ENCODE measurements around the gene YY1. TPM values are rescaled to one million over a fixed set of nuclear protein-coding genes. Genes with fewer than 3 reads are reported as not detected.
"Not testable (repeated sequence)": the region's sequence is repeated elsewhere in the genome, so short reads cannot be mapped to it uniquely, and the experiment has no call there.

YY1 gene
- total RNA-seq, 1 donor from 2014 or later = 48.1 TPM

- ATAC-seq (ENCODE audit: poor library complexity) = no peak
- intact Hi-C loops (cut with DNase I) = no loop called here
- DNase-seq = no peak
These were observed 40.2 kb downstream of the YY1 start for GRCh38 chr14:100279133-100279532.

- ATAC-seq (ENCODE audit: poor library complexity) (no peak), DNase-seq (no peak)
- intact Hi-C loops (cut with DNase I) = no loop called here
These were observed 40.6 kb downstream of the YY1 start for GRCh38 chr14:100279563-100279962.

- intact Hi-C loops (cut with DNase I) = loop anchor here (10.0 kb wide), 1 partner anchor 93 kb away; the partner anchor contains the start of gene WDR25
These were observed 42.5 kb downstream of the YY1 start for GRCh38 chr14:100281286-100282082.

GRCh38 chr14:100282083-100282350, 43.1 kb downstream of the YY1 start:
- ATAC-seq (ENCODE audit: poor library complexity) = no peak
- no peak for DNase-seq
- intact Hi-C loops (cut with DNase I) = loop anchor here (10.0 kb wide), 1 partner anchor 93 kb away; the partner anchor contains the start of gene WDR25

More at GRCh38 chr14:100281286-100282082, 42.5 kb downstream of the YY1 start:
- no peak for DNase-seq
- ATAC-seq (ENCODE audit: poor library complexity) = no peak

- DNase-seq = no peak
- intact Hi-C loops (cut with DNase I) = loop anchor here (10.0 kb wide), 1 partner anchor 92 kb away; the partner anchor contains the start of gene WDR25
- ATAC-seq (ENCODE audit: poor library complexity) = no peak
These were observed 43.9 kb downstream of the YY1 start for GRCh38 chr14:100282766-100283419.

GRCh38 chr14:100283436-100283835, 44.5 kb downstream of the YY1 start:
- intact Hi-C loops (cut with DNase I) = loop anchor here (10.0 kb wide), 1 partner anchor 91 kb away; the partner anchor contains the start of gene WDR25
- ATAC-seq (ENCODE audit: poor library complexity); DNase-seq: not testable (repeated sequence)

- intact Hi-C loops (cut with DNase I) = loop anchor here (10.0 kb wide), 1 partner anchor 91 kb away; the partner anchor contains the start of gene WDR25
- DNase-seq (no peak), ATAC-seq (ENCODE audit: poor library complexity) (no peak)
These were observed 45.3 kb downstream of the YY1 start for GRCh38 chr14:100283984-100284881.

- intact Hi-C loops (cut with DNase I) = loop anchor here (10.0 kb wide), 1 partner anchor 90 kb away; the partner anchor contains the start of gene WDR25
- ATAC-seq (ENCODE audit: poor library complexity) (peak; percentile 94), DNase-seq (peak; percentile 84)
These were observed 46.3 kb downstream of the YY1 start for GRCh38 chr14:100285021-100285912.

GRCh38 chr14:100285913-100286400, 47.0 kb downstream of the YY1 start:
- intact Hi-C loops (cut with DNase I) = loop anchor here (10.0 kb wide), 1 partner anchor 89 kb away; the partner anchor contains the start of gene WDR25
- ATAC-seq (ENCODE audit: poor library complexity) = no peak
- no peak for DNase-seq

- DNase-seq = no peak
- no peak for ATAC-seq (ENCODE audit: poor library complexity)
- intact Hi-C loops (cut with DNase I) = loop anchor here (10.0 kb wide), 1 partner anchor 88 kb away; the partner anchor contains the start of gene WDR25
These were observed 47.7 kb downstream of the YY1 start for GRCh38 chr14:100286484-100287191.

- intact Hi-C loops (cut with DNase I) = loop anchor here (10.0 kb wide), 1 partner anchor 87 kb away; the partner anchor contains the start of gene WDR25
- ATAC-seq (ENCODE audit: poor library complexity) = no peak
- no peak for DNase-seq
These were observed 48.5 kb downstream of the YY1 start for GRCh38 chr14:100287202-100287997.

GRCh38 chr14:100287998-100288295, 49.0 kb downstream of the YY1 start:
- DNase-seq; ATAC-seq (ENCODE audit: poor library complexity): not testable (repeated sequence)
- intact Hi-C loops (cut with DNase I) = loop anchor here (10.0 kb wide), 1 partner anchor 87 kb away; the partner anchor contains the start of gene WDR25

GRCh38 chr14:100288382-100289185, 49.6 kb downstream of the YY1 start:
- intact Hi-C loops (cut with DNase I) = loop anchor here (10.0 kb wide), 1 partner anchor 86 kb away; the partner anchor contains the start of gene WDR25
- ATAC-seq (ENCODE audit: poor library complexity) (no peak), DNase-seq (peak; percentile 32)

- no peak for ATAC-seq (ENCODE audit: poor library complexity)
- DNase-seq = peak; percentile 24
- intact Hi-C loops (cut with DNase I) = loop anchor here (10.0 kb wide), 1 partner anchor 85 kb away; the partner anchor contains the start of gene WDR25
These were observed 51.1 kb downstream of the YY1 start for GRCh38 chr14:100289916-100290606.
